Heart right ventricle (tissue), 16 donors: ENCODE measurements around the gene AIG1. TPM values are rescaled to one million over a fixed set of nuclear protein-coding genes. Genes with fewer than 3 reads are reported as not detected.
A peak's percentile ranks its signal among the peaks of the same experiment; 100 is the strongest.

Experiments
- ATAC-seq, 8 donors: fragments of 200-7000 bp; cut with Tn5 transposase; one replicate each; pipeline ENCODE4 v1.9.1; 2020; ENCODE audit warnings: mild to moderate bottlenecking in 8 of 8, moderate library complexity in 8 of 8, moderate number of reproducible peaks in 1 of 8
- DNase-seq, 2 donors: peaks; one replicate each; pipeline ENCODE4 v3.0.0-alpha.2; 2020
- H3K27ac ChIP-seq, 10 donors: fragments of 200-600 bp; sonication (generic) in 2 of 10; one replicate each; pipeline versions ENCODE4 v1.5.0 to v1.8.0; 2020 to 2022; ENCODE audit warnings: mild to moderate bottlenecking in 3 of 10
- H3K27me3 ChIP-seq, 7 donors: fragments of 200-600 bp; one replicate each; pipeline ENCODE4 v1.8.0; 2021 to 2022; ENCODE audit warnings: mild to moderate bottlenecking in 2 of 7
- H3K36me3 ChIP-seq, 9 donors: fragments of 200-600 bp; sonication (generic) in 1 of 9; one replicate each; pipeline versions ENCODE4 v1.5.0 to v1.8.0; 2020 to 2022; ENCODE audit warnings: mild to moderate bottlenecking in 2 of 9
- H3K4me1 ChIP-seq, 9 donors: fragments of 200-600 bp; sonication (generic) in 1 of 9; one replicate each; pipeline versions ENCODE4 v1.5.0 to v1.8.0; 2020 to 2022; ENCODE audit warnings: mild to moderate bottlenecking in 4 of 9
- H3K4me3 ChIP-seq, 10 donors: fragments of 200-600 bp; sonication (generic) in 2 of 10; one replicate each; pipeline versions ENCODE4 v1.5.0 to v1.8.0; 2020 to 2022; ENCODE audit warnings: mild to moderate bottlenecking in 7 of 10, moderate library complexity in 2 of 10
- H3K9me3 ChIP-seq, 11 donors: fragments of 200-600 bp in 10 of 11; sonication (generic) in 2 of 11; one replicate each; pipeline versions ENCODE4 v1.5.0 to v1.8.0; 2013 to 2022; ENCODE audit warnings: mild to moderate bottlenecking in 2 of 11, control low read depth in 1 of 11, moderate library complexity in 1 of 11
- WGBS, 2 donors: extraction: QIAGEN DNeasy Blood & Tissue Kit; methylation state at CpG; one replicate each; pipeline ENCODE4 v1.1.7; 2013; ENCODE audit warnings: inconsistent platforms in 1 of 2; 5-methylcytosine and 5-hydroxymethylcytosine counted together
- intact Hi-C, 10 donors: fragments of 100-400 bp; cut with DNase I; formaldehyde crosslinking; loops; one replicate each; pipeline versions ENCODE4 v1.11.1 to v1.14.2; 2022
- polyA plus RNA-seq, 2 donors: library from polyadenylated mRNA; stranded (reverse); fragments of 200-250 nt; gene quantifications; one replicate each; pipeline ENCODE4 v1.2.3, GENCODE V29; 2013
- total RNA-seq, 10 donors: library from RNA; stranded (reverse); fragmentation: NEBNext Ultra II Directional in 3 of 10; extraction: Animal tissue kit (Norgen Biotek cat#: 25700) in 3 of 10; gene quantifications; one replicate each; pipeline versions ENCODE4 v1.2.1 to v1.2.4, GENCODE V29; 2021 to 2023
- TF ChIP-seq, protein P1 (sequence below), 9 donors: fragments of 200-600 bp; sonication (generic) in 2 of 9; IDR thresholded peaks; one replicate each; pipeline versions ENCODE4 v1.5.0 to v1.8.0; 2021 to 2022; ENCODE audit warnings: antibody characterized with exemption in 9 of 9, mild to moderate bottlenecking in 5 of 9, moderate library complexity in 1 of 9
- donor health status: Arrhythmogenic right ventricular cardiomyopathy.
- donor health status: ischemic (EF 13 %, LVEDD 7.1; RV severe dilation, severe dysfunction).
- donor health status: healthy with polysubstance abuse.
- donor health status: DM: no; HTN: yes; CAD: no.
- donor health status: DM: no; HTN: no; CAD: no.
- donor health status: ischemic (EF 25% LVEDD 6.9; RV normal size, moderate dysfunction).
- donor health status: ischemic (EF 25% LVEDD 5.7; RV mildly dilated, moderate dysfunction).
- donor health status: healthy.
- donor health status: DM: yes; HTN: yes; CAD: no.
- donor health status: Ischemic cardiomyopathy.
- donor health status: ischemic (EF 35%, LVEDD 5.7; RV mildly dilated, moderate dysfunction).
- donor health status: nonischemic (EF 11% LVEDD 7.7; RV severe dilation, severe dysfunction).
- donor health status: DM: yes; HTN: yes; CAD: no.
- donor health status: PGD.
- donor health status: ischemic (EF 29% LVEDD 5.4; RV normal size, mild dysfunction).
- donor health status: nonischemic (EF 23%, LVEDD 6.1; RV moderate dilation, normal function).

Gene AIG1
- total and polyA plus RNA-seq, 12 donors, result 17.4 to 83.2 (median 66.2) TPM

DNA sequence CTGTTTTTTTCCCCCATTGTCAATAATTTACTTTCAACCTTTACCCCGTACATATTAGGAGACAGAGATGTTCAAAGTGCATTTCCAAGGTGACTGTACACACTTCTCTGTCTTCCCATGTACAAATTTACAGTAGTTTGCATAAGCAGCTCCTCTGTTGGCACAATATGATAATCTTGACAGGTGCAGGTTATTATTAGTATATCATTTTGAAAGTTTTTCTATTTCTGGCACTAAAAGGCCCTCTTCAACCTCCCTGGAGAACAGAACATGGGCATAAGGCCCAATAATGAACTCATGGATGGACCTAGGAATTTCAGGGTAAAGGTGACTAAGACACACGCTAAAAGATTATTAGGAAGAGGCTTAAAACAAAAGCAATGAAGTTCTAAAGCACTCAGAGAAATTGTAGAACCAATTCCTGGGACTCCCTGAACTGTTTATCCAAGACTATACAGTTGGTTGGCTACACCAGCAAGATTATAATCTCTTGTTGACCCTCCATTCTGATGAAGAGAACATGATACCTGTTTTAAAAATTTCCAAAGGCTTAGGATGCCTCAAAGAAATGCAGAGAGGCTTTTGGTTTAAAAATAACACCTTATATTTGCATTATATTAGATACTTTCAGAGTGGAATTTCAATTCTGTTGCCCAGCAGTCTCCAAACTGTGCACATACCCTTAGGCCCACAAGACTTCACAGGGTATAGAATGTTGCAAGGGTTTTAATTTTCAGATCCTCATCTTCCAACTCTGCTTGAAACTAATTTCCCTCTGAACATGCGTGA, 1.1 kb downstream of the AIG1 start:
- no peaks in the 10 kb centered on the region for H3K27me3 ChIP-seq
- H3K27ac ChIP-seq, result peak overlapping the region in 9 of 10 donors; percentile 78 to 97 (median 94)
- no peaks in the 10 kb centered on the region for H3K9me3 ChIP-seq
- peak overlapping the region in 9 of 10 donors; percentile 77 to 96 (median 82) for H3K4me3 ChIP-seq
- ATAC-seq (peak in 5 of 8 donors; percentile 29 to 50 (median 35)), DNase-seq (no peak)
- peaks cover 0 to 30% (median 21%) of the 10 kb centered on the region in 9 donors for H3K4me1 ChIP-seq
- TF ChIP-seq, protein P1, sequence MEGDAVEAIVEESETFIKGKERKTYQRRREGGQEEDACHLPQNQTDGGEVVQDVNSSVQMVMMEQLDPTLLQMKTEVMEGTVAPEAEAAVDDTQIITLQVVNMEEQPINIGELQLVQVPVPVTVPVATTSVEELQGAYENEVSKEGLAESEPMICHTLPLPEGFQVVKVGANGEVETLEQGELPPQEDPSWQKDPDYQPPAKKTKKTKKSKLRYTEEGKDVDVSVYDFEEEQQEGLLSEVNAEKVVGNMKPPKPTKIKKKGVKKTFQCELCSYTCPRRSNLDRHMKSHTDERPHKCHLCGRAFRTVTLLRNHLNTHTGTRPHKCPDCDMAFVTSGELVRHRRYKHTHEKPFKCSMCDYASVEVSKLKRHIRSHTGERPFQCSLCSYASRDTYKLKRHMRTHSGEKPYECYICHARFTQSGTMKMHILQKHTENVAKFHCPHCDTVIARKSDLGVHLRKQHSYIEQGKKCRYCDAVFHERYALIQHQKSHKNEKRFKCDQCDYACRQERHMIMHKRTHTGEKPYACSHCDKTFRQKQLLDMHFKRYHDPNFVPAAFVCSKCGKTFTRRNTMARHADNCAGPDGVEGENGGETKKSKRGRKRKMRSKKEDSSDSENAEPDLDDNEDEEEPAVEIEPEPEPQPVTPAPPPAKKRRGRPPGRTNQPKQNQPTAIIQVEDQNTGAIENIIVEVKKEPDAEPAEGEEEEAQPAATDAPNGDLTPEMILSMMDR (IDR thresholded peaks at IDR 0.05), result no peak
- no peaks in the 10 kb centered on the region for H3K36me3 ChIP-seq
- intact Hi-C loops, result loop anchor here in 5 of 10 donors (5.0 to 10.0 kb wide), 4 partner anchors 114 to 213 kb away; partner anchors contain the start of gene HIVEP2 (in 2 of the 5)
- whole genome bisulfite sequencing, 2 donors, result 47 to 52% methylated on average over 3 of the region's 3 CpGs

DNA sequence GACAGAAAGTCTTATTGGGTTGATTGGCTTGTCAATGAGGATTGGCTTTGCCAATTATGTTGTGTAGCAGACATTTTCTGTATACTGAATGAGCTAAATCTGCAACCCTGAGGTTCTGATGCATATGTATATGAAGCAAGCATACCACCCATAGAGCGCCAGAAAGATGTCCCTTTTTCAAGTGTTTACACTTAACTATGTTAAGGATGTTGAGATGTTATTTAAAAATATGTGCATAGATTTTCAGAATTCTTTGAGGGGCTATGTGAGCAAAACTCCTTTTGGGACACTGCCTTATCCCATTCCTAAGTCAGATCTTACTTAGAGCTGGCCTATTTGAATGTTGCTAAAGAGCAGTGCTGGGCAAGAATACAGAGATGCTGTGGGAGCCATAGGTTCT, 1.9 kb downstream of the AIG1 start:
- DNase-seq (no peak), ATAC-seq (no peak)
- Histone ChIP-seq H3K9me3 (no peaks in the 10 kb centered on the region), H3K27ac (peak overlapping the region in 5 of 10 donors; percentile 3 to 97 (median 93)), H3K27me3 (no peaks in the 10 kb centered on the region), H3K36me3 (no peaks in the 10 kb centered on the region), H3K4me1 (peaks cover 0 to 30% (median 21%) of the 10 kb centered on the region in 9 donors), H3K4me3 (no peak overlapping the region)
- TF ChIP-seq, protein P1 (IDR thresholded peaks at IDR 0.05), result no peak
- intact Hi-C loops, result loop anchor here in 5 of 10 donors (5.0 to 10.0 kb wide), 4 partner anchors 115 to 212 kb away; partner anchors contain the start of gene HIVEP2 (in 2 of the 5)
- WGBS, 2 donors, result 94 to 98% methylated on average over 1 of the region's 1 CpG

DNA sequence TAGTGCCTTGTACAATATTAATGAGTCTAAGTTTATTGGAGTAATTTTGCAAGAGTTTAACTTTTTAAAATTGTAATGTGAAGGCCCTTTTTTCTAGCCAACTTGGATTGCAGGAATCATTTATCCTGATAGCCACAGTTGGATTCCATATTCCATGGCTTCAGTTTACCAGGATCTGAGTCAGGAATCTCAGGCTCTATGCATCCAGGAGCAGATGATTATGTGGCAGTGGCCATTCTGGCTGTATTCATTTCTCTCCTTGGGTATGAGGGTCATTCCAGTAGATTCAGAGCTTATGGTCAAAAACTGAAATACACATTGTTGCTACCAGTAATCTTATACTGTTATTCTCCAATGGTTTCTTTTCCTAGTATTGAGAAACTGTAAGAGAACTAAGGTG, 2.9 kb downstream of the AIG1 start:
- H3K27me3 ChIP-seq, result no peaks in the 10 kb centered on the region
- H3K27ac ChIP-seq, result no peak overlapping the region
- no peak for ATAC-seq
- H3K36me3 ChIP-seq, result no peaks in the 10 kb centered on the region
- peaks cover 0 to 39% (median 21%) of the 10 kb centered on the region in 9 donors for H3K4me1 ChIP-seq
- H3K4me3 ChIP-seq, result no peak overlapping the region
- no peak for DNase-seq
- intact Hi-C loops, result loop anchor here in 5 of 10 donors (5.0 to 10.0 kb wide), 4 partner anchors 116 to 211 kb away; partner anchors contain the start of gene HIVEP2 (in 2 of the 5)
- TF ChIP-seq, protein P1 (IDR thresholded peaks at IDR 0.05), result no peak
- H3K9me3 ChIP-seq, result no peaks in the 10 kb centered on the region

DNA sequence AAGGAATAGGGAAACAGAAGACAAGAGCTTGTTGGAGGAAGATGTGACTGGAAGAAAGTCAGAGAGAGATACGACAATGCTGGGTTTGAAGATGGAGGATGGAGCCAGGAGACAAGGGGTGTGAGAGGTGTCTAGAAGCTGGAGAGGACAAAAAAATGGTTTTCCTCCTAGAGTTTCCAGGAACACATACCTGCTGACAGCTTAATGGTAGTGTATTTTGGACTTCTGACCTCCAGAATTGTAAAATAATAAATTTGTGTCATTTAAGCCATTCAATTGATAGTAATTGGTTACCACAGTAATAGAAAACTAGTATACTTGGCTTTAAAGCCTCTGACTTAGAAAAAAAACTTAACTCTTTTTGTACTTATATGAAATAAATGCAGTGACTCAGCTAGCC, 3.6 kb downstream of the AIG1 start:
- Histone ChIP-seq H3K4me1 (peaks cover 0 to 37% (median 20%) of the 10 kb centered on the region in 9 donors), H3K4me3 (no peak overlapping the region), H3K36me3 (no peaks in the 10 kb centered on the region), H3K9me3 (no peaks in the 10 kb centered on the region), H3K27me3 (no peaks in the 10 kb centered on the region), H3K27ac (no peak overlapping the region)
- ATAC-seq (no peak), DNase-seq (no peak)
- 95 to 97% methylated on average over 1 of the region's 1 CpG for WGBS, 2 donors
- intact Hi-C loops, result loop anchor here in 5 of 10 donors (5.0 to 10.0 kb wide), 4 partner anchors 117 to 211 kb away; partner anchors contain the start of gene HIVEP2 (in 2 of the 5)
- TF ChIP-seq, protein P1 (IDR thresholded peaks at IDR 0.05), result no peak
